ENCODE measurements around the gene EML2.
A peak's percentile ranks its signal among the peaks of the same experiment; 100 is the strongest.

Gene EML2

GRCh38 chr19:45670670-45671453 is 31.7 kb upstream of the EML2 start:
- Histone ChIP-seq H3K4me3 (ENCODE audit: low read depth in 1 of 5, low read length in 5 of 5) (peak overlapping the region in 1 of 5 donors; percentile 30), H3K27ac (ENCODE audit: low read depth, low read length) (no peak overlapping the region), H3K9me3 (ENCODE audit: control insufficient read depth in 5 of 5, low read length in 5 of 5) (no peaks in the 10 kb centered on the region), H3K36me3 (ENCODE audit: control insufficient read depth in 5 of 5, insufficient read depth in 5 of 5, low read length in 5 of 5) (no peaks in the 10 kb centered on the region), H3K4me1 (ENCODE audit: control insufficient read depth in 5 of 5, insufficient read depth in 5 of 5, low read length in 5 of 5) (peaks cover 2 to 36% (median 25%) of the 10 kb centered on the region in 5 donors), H3K9ac (ENCODE audit: low read length in 5 of 5) (no peak overlapping the region), H3K27me3 (ENCODE audit: control insufficient read depth in 5 of 5, insufficient read depth in 4 of 5, low read length in 5 of 5) (peaks cover 28 to 49% (median 35%) of the 10 kb centered on the region in 5 donors)

- Histone ChIP-seq H3K27me3 (ENCODE audit: control insufficient read depth in 5 of 5, insufficient read depth in 4 of 5, low read length in 5 of 5) (peaks cover 26 to 46% (median 39%) of the 10 kb centered on the region in 5 donors), H3K4me1 (ENCODE audit: control insufficient read depth in 5 of 5, insufficient read depth in 5 of 5, low read length in 5 of 5) (peaks cover 6 to 46% (median 36%) of the 10 kb centered on the region in 5 donors), H3K27ac (ENCODE audit: low read depth, low read length) (peak overlapping the region; percentile 29), H3K4me3 (ENCODE audit: low read depth in 1 of 5, low read length in 5 of 5) (peak overlapping the region; percentile 29 to 69 (median 62)), H3K36me3 (ENCODE audit: control insufficient read depth in 5 of 5, insufficient read depth in 5 of 5, low read length in 5 of 5) (no peaks in the 10 kb centered on the region), H3K9me3 (ENCODE audit: control insufficient read depth in 5 of 5, low read length in 5 of 5) (no peaks in the 10 kb centered on the region), H3K9ac (ENCODE audit: low read length in 5 of 5) (peak overlapping the region in 2 of 5 donors; percentile 8 to 67)
These were observed 29.2 kb upstream of the EML2 start for GRCh38 chr19:45668342-45668871.

GRCh38 chr19:45667620-45668341 is 28.6 kb upstream of the EML2 start, which contains the start of gene GIPR:
GIPR (plus strand) TSS chr19:45668221; CDS start chr19:45669521, 1,300 bp downstream.
- Histone ChIP-seq H3K4me3 (ENCODE audit: low read depth in 1 of 5, low read length in 5 of 5) (peak within 1 kb of the TSS; percentile 37 to 69 (median 62)), H3K4me1 (ENCODE audit: control insufficient read depth in 5 of 5, insufficient read depth in 5 of 5, low read length in 5 of 5) (peaks cover 6 to 46% (median 36%) of the 10 kb centered on the region in 5 donors), H3K36me3 (ENCODE audit: control insufficient read depth in 5 of 5, insufficient read depth in 5 of 5, low read length in 5 of 5) (no peaks in the 10 kb centered on the region), H3K27me3 (ENCODE audit: control insufficient read depth in 5 of 5, insufficient read depth in 4 of 5, low read length in 5 of 5) (peaks cover 25 to 46% (median 39%) of the 10 kb centered on the region in 5 donors), H3K9ac (ENCODE audit: low read length in 5 of 5) (peak within 1 kb of the TSS in 2 of 5 donors; percentile 8 to 67), H3K9me3 (ENCODE audit: control insufficient read depth in 5 of 5, low read length in 5 of 5) (no peaks in the 10 kb centered on the region), H3K27ac (ENCODE audit: low read depth, low read length) (peak within 1 kb of the TSS; percentile 29)

- Histone ChIP-seq H3K27me3 (ENCODE audit: control insufficient read depth in 5 of 5, insufficient read depth in 4 of 5, low read length in 5 of 5) (peaks cover 16 to 31% (median 23%) of the 10 kb centered on the region in 5 donors), H3K9me3 (ENCODE audit: control insufficient read depth in 5 of 5, low read length in 5 of 5) (no peaks in the 10 kb centered on the region), H3K9ac (ENCODE audit: low read length in 5 of 5) (no peak overlapping the region)
These were observed 25.4 kb upstream of the EML2 start for GRCh38 chr19:45664575-45664974.

GRCh38 chr19:45663800-45664199 is 24.6 kb upstream of the EML2 start:
- no peak overlapping the region for H3K9ac ChIP-seq (ENCODE audit: low read length in 5 of 5)
- no peak overlapping the region for H3K4me3 ChIP-seq (ENCODE audit: low read depth in 1 of 5, low read length in 5 of 5)
- H3K9me3 ChIP-seq (ENCODE audit: control insufficient read depth in 5 of 5, low read length in 5 of 5), result no peaks in the 10 kb centered on the region
- H3K36me3 ChIP-seq (ENCODE audit: control insufficient read depth in 5 of 5, insufficient read depth in 5 of 5, low read length in 5 of 5), result no peaks in the 10 kb centered on the region
- peaks cover 9 to 23% (median 16%) of the 10 kb centered on the region in 5 donors for H3K27me3 ChIP-seq (ENCODE audit: control insufficient read depth in 5 of 5, insufficient read depth in 4 of 5, low read length in 5 of 5)
- no peak overlapping the region for H3K27ac ChIP-seq (ENCODE audit: low read depth, low read length)
- H3K4me1 ChIP-seq (ENCODE audit: control insufficient read depth in 5 of 5, insufficient read depth in 5 of 5, low read length in 5 of 5), result peaks cover 6 to 28% (median 24%) of the 10 kb centered on the region in 5 donors

More at GRCh38 chr19:45664575-45664974, 25.4 kb upstream of the EML2 start:
- no peak overlapping the region for H3K27ac ChIP-seq (ENCODE audit: low read depth, low read length)
- H3K36me3 ChIP-seq (ENCODE audit: control insufficient read depth in 5 of 5, insufficient read depth in 5 of 5, low read length in 5 of 5), result no peaks in the 10 kb centered on the region
- H3K4me3 ChIP-seq (ENCODE audit: low read depth in 1 of 5, low read length in 5 of 5), result no peak overlapping the region
- H3K4me1 ChIP-seq (ENCODE audit: control insufficient read depth in 5 of 5, insufficient read depth in 5 of 5, low read length in 5 of 5), result peaks cover 6 to 35% (median 31%) of the 10 kb centered on the region in 5 donors

- H3K4me1 ChIP-seq (ENCODE audit: control insufficient read depth in 5 of 5, insufficient read depth in 5 of 5, low read length in 5 of 5), result peaks cover 5 to 11% (median 10%) of the 10 kb centered on the region in 5 donors
- no peaks in the 10 kb centered on the region for H3K9me3 ChIP-seq (ENCODE audit: control insufficient read depth in 5 of 5, low read length in 5 of 5)
- no peak overlapping the region for H3K9ac ChIP-seq (ENCODE audit: low read length in 5 of 5)
- no peak overlapping the region for H3K4me3 ChIP-seq (ENCODE audit: low read depth in 1 of 5, low read length in 5 of 5)
- H3K36me3 ChIP-seq (ENCODE audit: control insufficient read depth in 5 of 5, insufficient read depth in 5 of 5, low read length in 5 of 5), result no peaks in the 10 kb centered on the region
- no peak overlapping the region for H3K27ac ChIP-seq (ENCODE audit: low read depth, low read length)
- H3K27me3 ChIP-seq (ENCODE audit: control insufficient read depth in 5 of 5, insufficient read depth in 4 of 5, low read length in 5 of 5), result peaks cover 0 to 5% (median 0%) of the 10 kb centered on the region in 5 donors
These were observed 21.4 kb upstream of the EML2 start for GRCh38 chr19:45660636-45661035.

- no peak overlapping the region for H3K9ac ChIP-seq (ENCODE audit: low read length in 5 of 5)
- H3K27ac ChIP-seq (ENCODE audit: low read depth, low read length), result no peak overlapping the region
- H3K9me3 ChIP-seq (ENCODE audit: control insufficient read depth in 5 of 5, low read length in 5 of 5), result no peaks in the 10 kb centered on the region
- H3K4me3 ChIP-seq (ENCODE audit: low read depth in 1 of 5, low read length in 5 of 5), result no peak overlapping the region
- H3K27me3 ChIP-seq (ENCODE audit: control insufficient read depth in 5 of 5, insufficient read depth in 4 of 5, low read length in 5 of 5), result no peaks in the 10 kb centered on the region
- H3K4me1 ChIP-seq (ENCODE audit: control insufficient read depth in 5 of 5, insufficient read depth in 5 of 5, low read length in 5 of 5), result peaks cover 0 to 4% (median 4%) of the 10 kb centered on the region in 5 donors
- no peaks in the 10 kb centered on the region for H3K36me3 ChIP-seq (ENCODE audit: control insufficient read depth in 5 of 5, insufficient read depth in 5 of 5, low read length in 5 of 5)
These were observed 20.0 kb upstream of the EML2 start for GRCh38 chr19:45659096-45659729.

- Histone ChIP-seq H3K36me3 (ENCODE audit: control insufficient read depth in 5 of 5, insufficient read depth in 5 of 5, low read length in 5 of 5) (no peaks in the 10 kb centered on the region), H3K27me3 (ENCODE audit: control insufficient read depth in 5 of 5, insufficient read depth in 4 of 5, low read length in 5 of 5) (peaks cover 0 to 2% (median 0%) of the 10 kb centered on the region in 5 donors), H3K27ac (ENCODE audit: low read depth, low read length) (no peak overlapping the region), H3K9ac (ENCODE audit: low read length in 5 of 5) (no peak overlapping the region), H3K4me1 (ENCODE audit: control insufficient read depth in 5 of 5, insufficient read depth in 5 of 5, low read length in 5 of 5) (no peaks in the 10 kb centered on the region), H3K9me3 (ENCODE audit: control insufficient read depth in 5 of 5, low read length in 5 of 5) (no peaks in the 10 kb centered on the region), H3K4me3 (ENCODE audit: low read depth in 1 of 5, low read length in 5 of 5) (no peak overlapping the region)
These were observed 18.4 kb upstream of the EML2 start for GRCh38 chr19:45657520-45658167.

- H3K27me3 ChIP-seq (ENCODE audit: control insufficient read depth in 5 of 5, insufficient read depth in 4 of 5, low read length in 5 of 5), result peaks cover 0 to 2% (median 0%) of the 10 kb centered on the region in 5 donors
These were observed 15.9 kb upstream of the EML2 start for GRCh38 chr19:45655073-45655472.

More at GRCh38 chr19:45655073-45655472, 15.9 kb upstream of the EML2 start:
- H3K4me1 ChIP-seq (ENCODE audit: control insufficient read depth in 5 of 5, insufficient read depth in 5 of 5, low read length in 5 of 5), result no peaks in the 10 kb centered on the region
- no peak overlapping the region for H3K27ac ChIP-seq (ENCODE audit: low read depth, low read length)
- H3K36me3 ChIP-seq (ENCODE audit: control insufficient read depth in 5 of 5, insufficient read depth in 5 of 5, low read length in 5 of 5), result no peaks in the 10 kb centered on the region
- H3K9ac ChIP-seq (ENCODE audit: low read length in 5 of 5), result no peak overlapping the region
- H3K9me3 ChIP-seq (ENCODE audit: control insufficient read depth in 5 of 5, low read length in 5 of 5), result no peaks in the 10 kb centered on the region
- H3K4me3 ChIP-seq (ENCODE audit: low read depth in 1 of 5, low read length in 5 of 5), result no peak overlapping the region
